H9 (cell line): ENCODE results near the gene TCAF1. TPM values are rescaled to one million over a fixed set of nuclear protein-coding genes. Genes with fewer than 3 reads are reported as not detected.

Experiments
- DNase-seq: peaks from one replicate; pipeline ENCODE4 v3.0.0-alpha.2; 2017
- H2AFZ ChIP-seq: one replicate; pipeline ENCODE4 v1.6.1; 2013; ENCODE audit warnings: mild to moderate bottlenecking, low read length, control low read depth, moderate library complexity
- H2AK5ac ChIP-seq: 2 replicates; pipeline ENCODE4 v1.6.1; 2013; ENCODE audit warnings: low read length, control low read depth, mixed read lengths; ENCODE audit not compliant: insufficient read length
- H2BK120ac ChIP-seq: one replicate; pipeline ENCODE4 v1.6.1; 2013; ENCODE audit warnings: low read depth, mild to moderate bottlenecking, low read length, control low read depth, inconsistent platforms; ENCODE audit not compliant: poor library complexity, severe bottlenecking
- H2BK12ac ChIP-seq: 2 replicates; pipeline ENCODE4 v1.6.1; 2013; ENCODE audit warnings: low read length, control low read depth, mixed read lengths, low read depth; ENCODE audit not compliant: insufficient read length
- H2BK15ac ChIP-seq: 2 replicates; pipeline ENCODE4 v1.6.1; 2013; ENCODE audit warnings: low read depth, low read length, control low read depth
- H2BK20ac ChIP-seq: one replicate; pipeline ENCODE4 v1.6.1; 2013; ENCODE audit warnings: low read depth, mild to moderate bottlenecking, low read length, control low read depth, inconsistent platforms; ENCODE audit not compliant: poor library complexity, severe bottlenecking
- H2BK5ac ChIP-seq: 2 replicates; pipeline ENCODE4 v1.6.1; 2013; ENCODE audit warnings: low read length, control low read depth, mixed read lengths; ENCODE audit not compliant: insufficient read length
- H3K14ac ChIP-seq: 2 replicates; pipeline ENCODE4 v1.6.1; 2013; ENCODE audit warnings: low read length, control low read depth; ENCODE audit not compliant: insufficient read depth
- H3K18ac ChIP-seq: 2 replicates; pipeline ENCODE4 v1.6.1; 2013; ENCODE audit warnings: low read depth, mild to moderate bottlenecking, mixed read lengths, low read length, control low read depth; ENCODE audit not compliant: insufficient read length
- H3K23ac ChIP-seq: 2 replicates; pipeline ENCODE4 v1.6.1; 2013; ENCODE audit warnings: low read length, control low read depth, mixed read lengths, low read depth; ENCODE audit not compliant: insufficient read length
- H3K23me2 ChIP-seq: 2 replicates; pipeline ENCODE4 v1.6.1; 2013; ENCODE audit warnings: low read depth, mild to moderate bottlenecking, mixed read lengths, low read length, control low read depth; ENCODE audit not compliant: insufficient read length, poor library complexity, severe bottlenecking
- H3K27ac ChIP-seq: 2 replicates; pipeline ENCODE4 v1.5.1; 2013; ENCODE audit warnings: low read length, control low read depth, mixed read lengths, low read depth; ENCODE audit not compliant: insufficient read length
- H3K27me3 ChIP-seq: 2 replicates; pipeline ENCODE4 v1.6.1; 2013; ENCODE audit warnings: low read length, control low read depth, inconsistent platforms; ENCODE audit not compliant: insufficient read depth
- H3K4ac ChIP-seq: 2 replicates; pipeline ENCODE4 v1.6.1; 2013; ENCODE audit warnings: low read depth, mild to moderate bottlenecking, control low read depth, inconsistent platforms, low read length, moderate library complexity
- H3K4me1 ChIP-seq: 2 replicates; pipeline ENCODE4 v1.6.1; 2013; ENCODE audit warnings: low read length, control low read depth, inconsistent platforms; ENCODE audit not compliant: insufficient read depth
- H3K4me2 ChIP-seq: 2 replicates; pipeline ENCODE4 v1.6.1; 2013; ENCODE audit warnings: low read length, control low read depth, mixed read lengths; ENCODE audit not compliant: insufficient read length, insufficient read depth
- H3K56ac ChIP-seq: 2 replicates; pipeline ENCODE4 v1.6.1; 2013; ENCODE audit warnings: low read depth, mild to moderate bottlenecking, mixed read lengths, low read length, control low read depth; ENCODE audit not compliant: insufficient read length
- H3K79me1 ChIP-seq: 2 replicates; pipeline ENCODE4 v1.6.1; 2013; ENCODE audit warnings: low read depth, mild to moderate bottlenecking, moderate library complexity, low read length, control low read depth, inconsistent platforms; ENCODE audit not compliant: insufficient read depth, poor library complexity, severe bottlenecking
- H3K79me2 ChIP-seq: 2 replicates; pipeline ENCODE4 v1.6.1; 2013; ENCODE audit warnings: low read length, control low read depth, inconsistent platforms; ENCODE audit not compliant: insufficient read depth
- H3K9ac ChIP-seq: 2 replicates; pipeline ENCODE4 v1.6.1; 2013; ENCODE audit warnings: low read length, control low read depth, mixed read lengths; ENCODE audit not compliant: insufficient read length; ENCODE audit errors: extremely low read depth
- H3K9me3 ChIP-seq: one replicate; pipeline ENCODE4 v1.6.1; 2013; ENCODE audit warnings: low read depth, low read length, inconsistent platforms; ENCODE audit not compliant: control insufficient read depth
- H3T11ph ChIP-seq: one replicate; pipeline ENCODE4 v1.6.1; 2013; ENCODE audit warnings: mild to moderate bottlenecking, low read length, control low read depth, inconsistent platforms
- H4K20me1 ChIP-seq: one replicate; pipeline ENCODE4 v1.6.1; 2013; ENCODE audit not compliant: control insufficient read depth, insufficient read length, insufficient read depth
- H4K5ac ChIP-seq: 2 replicates; pipeline ENCODE4 v1.6.1; 2013; ENCODE audit warnings: low read depth, mild to moderate bottlenecking, mixed read lengths, low read length, control low read depth; ENCODE audit not compliant: insufficient read length
- H4K8ac ChIP-seq: replicated peaks from 2 replicates; pipeline ENCODE4 v1.6.1; 2013; ENCODE audit warnings: low read length, control low read depth, mixed read lengths, low read depth; ENCODE audit not compliant: insufficient read length
- H4K91ac ChIP-seq: 2 replicates; pipeline ENCODE4 v1.6.1; 2013; ENCODE audit warnings: low read depth, mild to moderate bottlenecking, moderate library complexity, mixed read lengths, low read length, control low read depth; ENCODE audit not compliant: insufficient read length
- H3K27ac Mint-ChIP-seq, 3 experiments: 2 replicates in 2 of 3; 3 replicates in 1 of 3; pipeline ENCODE4 v1.8.0; 2020 to 2021; ENCODE audit warnings: mixed read lengths in 3 of 3, mild to moderate bottlenecking in 1 of 3, moderate library complexity in 1 of 3
- H3K27me3 Mint-ChIP-seq: 2 replicates; pipeline ENCODE4 v1.8.0; 2021; ENCODE audit warnings: low read depth, mild to moderate bottlenecking, moderate library complexity, mixed read lengths
- H3K36me3 Mint-ChIP-seq, 3 experiments: 2 replicates in 2 of 3; 3 replicates in 1 of 3; pipeline ENCODE4 v1.8.0; 2020 to 2021; ENCODE audit warnings: low read depth in 3 of 3, mixed read lengths in 3 of 3; ENCODE audit not compliant: insufficient read depth in 1 of 3
- H3K4me1 Mint-ChIP-seq, 2 experiments: 2 replicates each; pipeline ENCODE4 v1.8.0; 2020; ENCODE audit warnings: mixed read lengths in 2 of 2
- H3K4me3 Mint-ChIP-seq, 2 experiments: 2 replicates in 1 of 2; 3 replicates in 1 of 2; pipeline ENCODE4 v1.8.0; 2020 to 2021; ENCODE audit warnings: mild to moderate bottlenecking in 2 of 2, mixed read lengths in 2 of 2, moderate library complexity in 1 of 2
- H3K9me3 Mint-ChIP-seq, 2 experiments: 2 replicates in 1 of 2; 3 replicates in 1 of 2; pipeline ENCODE4 v1.8.0; 2020; ENCODE audit warnings: mild to moderate bottlenecking in 2 of 2, mixed read lengths in 2 of 2, moderate library complexity in 1 of 2
- CTCF ChIP-seq: fragments of 200-600 bp; sonication (generic); conservative IDR thresholded peaks from 3 replicates; pipeline ENCODE4 v1.8.0; 2021; ENCODE audit warnings: antibody characterized with exemption, mild to moderate bottlenecking
- whole genome bisulfite sequencing: extraction: QIAGEN DNeasy Blood & Tissue Kit; methylation state at CpG from one replicate; pipeline ENCODE4 v1.1.7; 2013; ENCODE audit warnings: missing lambda C conversion rate, low lambda C conversion rate, mixed read lengths; ENCODE audit not compliant: insufficient read length; ENCODE audit errors: extremely low coverage; 5-methylcytosine and 5-hydroxymethylcytosine counted together
- total RNA-seq: library from RNA; stranded (reverse); gene quantifications from 2 replicates; pipeline ENCODE4 v1.2.1, GENCODE V29; 2021

TCAF1 gene
- total RNA-seq, 1 experiment from 2014 or later, result 46.8 TPM

- Histone ChIP-seq H2BK20ac (no peak overlapping the region), H4K5ac (no peak overlapping the region), H3K79me1 (no peaks in the 10 kb centered on the region), H3K4me1 (no peaks in the 10 kb centered on the region), H2BK120ac (no peak overlapping the region), H2AK5ac (no peak overlapping the region), H4K20me1 (no peaks in the 10 kb centered on the region), H4K91ac (no peak overlapping the region), H3K9ac (no peak overlapping the region), H3K79me2 (no peaks in the 10 kb centered on the region), H3K56ac (no peak overlapping the region), H3K14ac (no peak overlapping the region), H3K27ac (no peak overlapping the region), H3K4me2 (no peak overlapping the region), H3T11ph (no peak overlapping the region), H3K23me2 (no peaks in the 10 kb centered on the region), H2BK15ac (no peak overlapping the region), H2BK12ac (no peak overlapping the region), H3K27me3 (no peaks in the 10 kb centered on the region), H2AFZ (no peak overlapping the region), H3K9me3 (no peaks in the 10 kb centered on the region), H2BK5ac (no peak overlapping the region), H3K23ac (no peak overlapping the region), H3K18ac (no peak overlapping the region), H3K4ac (no peak overlapping the region), H4K8ac (no peak overlapping the region)
- Mint-ChIP-seq H3K9me3 (no peaks in the 10 kb centered on the region), H3K4me3 (no peak overlapping the region), H3K4me1 (no peaks in the 10 kb centered on the region), H3K36me3 (no peaks in the 10 kb centered on the region), H3K27me3 (no peaks in the 10 kb centered on the region), H3K27ac (no peak overlapping the region)
- TF ChIP-seq CTCF, result no peak
- DNase-seq, result no peak
- WGBS, result no CpG with 5 or more reads among the region's 2 CpGs
Observed at GRCh38 chr7:143850682-143851081, 51.3 kb downstream of the TCAF1 start.
